GM12878 (cell line): ENCODE measurements around the gene TMEM82. TPM values are rescaled to one million over a fixed set of nuclear protein-coding genes. Genes with fewer than 3 reads are reported as not detected.

Experiments used
- ATAC-seq: fragments of 200-7000 bp; cut with Tn5 transposase; 3 replicates; pipeline ENCODE4 v1.9.1; 2020; ENCODE audit warnings: mild to moderate bottlenecking, moderate library complexity
- BruUV-seq: library from RNA; stranded (reverse); fragments of 400-500 nt; replicated peaks from 2 replicates; lab custom pipeline; 2021; lab: Mats Ljungman, UMichigan
- CTCF ChIA-PET: fragments of 300-600 bp; sonication (Branson Sonifier 250); formaldehyde crosslinking; extraction: SDS; loops from one replicate; lab custom pipeline; 2021; ENCODE audit warnings: inconsistent platforms; lab: Yijun Ruan, JAX
- POLR2A ChIA-PET: fragments of 350-600 bp; formaldehyde crosslinking; extraction: SDS; loops from one replicate; lab custom pipeline; 2021; ENCODE audit warnings: inconsistent platforms; lab: Charles Lee
- RAD21 ChIA-PET: fragments of 300-600 bp; sonication (Branson Sonifier 250); formaldehyde crosslinking; loops from one replicate; lab custom pipeline; 2023; ENCODE audit warnings: antibody characterized with exemption; ENCODE audit not compliant: unreplicated experiment; lab: Charles Lee
- SMC1A ChIA-PET: fragments of 300-600 bp; sonication (Branson Sonifier 250); formaldehyde crosslinking; loops from one replicate; lab custom pipeline; 2023; ENCODE audit not compliant: unreplicated experiment, uncharacterized antibody; lab: Charles Lee
- DNase-seq: peaks from one replicate; pipeline ENCODE4 v3.0.0-alpha.2; 2011; ENCODE audit warnings: low read depth, low spot score
- FAIRE-seq: peaks from 3 replicates; lab custom pipeline; 2011; peaks lifted over from hg19 to GRCh38; lab: Jason Lieb, UNC
- H2AFZ ChIP-seq: 2 replicates; pipeline ENCODE4 v1.6.0; 2011; ENCODE audit warnings: low read depth, low read length, control low read depth; ENCODE audit not compliant: control insufficient read depth
- H3K27ac ChIP-seq: 2 replicates; pipeline ENCODE4 v1.5.1; 2011; ENCODE audit warnings: control low read depth; ENCODE audit not compliant: control insufficient read depth, insufficient read depth
- H3K27me3 ChIP-seq, 2 experiments: replicated peaks in 1 of 2; 2 replicates each; pipeline versions ENCODE4 v1.6.0 to v1.6.1; 2011; ENCODE audit warnings: low read length in 1 of 2; ENCODE audit not compliant: control insufficient read depth in 2 of 2, insufficient read depth in 2 of 2
- H3K36me3 ChIP-seq, 2 experiments: 2 replicates each; pipeline ENCODE4 v1.5.1; 2011; ENCODE audit warnings: low read length in 1 of 2; ENCODE audit not compliant: control insufficient read depth in 2 of 2, insufficient read depth in 2 of 2
- H3K4me1 ChIP-seq: 2 replicates; pipeline ENCODE4 v1.6.1; 2011; ENCODE audit warnings: mild to moderate bottlenecking, low read length, moderate library complexity, mixed read lengths; ENCODE audit not compliant: control insufficient read depth, insufficient read depth
- H3K4me2 ChIP-seq: 2 replicates; pipeline ENCODE4 v1.6.0; 2011; ENCODE audit warnings: control low read depth; ENCODE audit not compliant: control insufficient read depth, insufficient read depth
- H3K4me3 ChIP-seq: fragments of 200-600 bp; sonication (generic); 2 replicates; pipeline ENCODE4 v1.5.1; 2016
- H3K79me2 ChIP-seq: 2 replicates; pipeline ENCODE4 v1.6.0; 2011; ENCODE audit warnings: low read length; ENCODE audit not compliant: control insufficient read depth, insufficient read depth
- H3K9ac ChIP-seq: 2 replicates; pipeline ENCODE4 v1.8.0; 2011; ENCODE audit warnings: low read length, control low read depth, mixed read lengths; ENCODE audit not compliant: control insufficient read depth, insufficient read depth
- H3K9me3 ChIP-seq: replicated peaks from 3 replicates; pipeline ENCODE4 v1.5.1; 2011; ENCODE audit warnings: mild to moderate bottlenecking, low read length; ENCODE audit not compliant: control insufficient read depth, insufficient read depth
- H4K20me1 ChIP-seq: 2 replicates; pipeline ENCODE4 v1.6.0; 2011; ENCODE audit not compliant: control insufficient read depth, insufficient read depth
- EGR1 ChIP-seq, 2 experiments: IDR thresholded peaks; 1 replicate in 1 of 2; 2 replicates in 1 of 2; pipeline ENCODE4 v1.6.1; 2011 to 2012; ENCODE audit warnings: low read depth in 2 of 2, low read length in 2 of 2, borderline replicate concordance in 1 of 2, mild to moderate bottlenecking in 1 of 2, moderate library complexity in 1 of 2
- GATAD2B ChIP-seq: fragments of 450-650 bp; conservative IDR thresholded peaks from 2 replicates; pipeline ENCODE4 v1.6.1; 2017; ENCODE audit warnings: low read depth, mild to moderate bottlenecking, moderate library complexity
- HDAC6 ChIP-seq: fragments of 200-600 bp; sonication (generic); IDR thresholded peaks from one replicate; pipeline ENCODE4 v1.8.0; 2017; ENCODE audit warnings: antibody characterized with exemption; ENCODE audit not compliant: unreplicated experiment
- NFXL1 ChIP-seq: fragments of 450-650 bp; IDR thresholded peaks from 2 replicates; pipeline ENCODE4 v1.6.1; 2017; ENCODE audit warnings: antibody characterized with exemption, mild to moderate bottlenecking, borderline replicate concordance
- NRF1 ChIP-seq: conservative IDR thresholded peaks from 2 replicates; pipeline ENCODE4 v1.6.1; 2011; ENCODE audit warnings: mild to moderate bottlenecking, low read depth, low read length, improper control_type of control experiment
- POLR2A ChIP-seq: IDR thresholded peaks from 2 replicates; pipeline ENCODE4 v1.6.1; 2011; ENCODE audit warnings: low read depth, mild to moderate bottlenecking, low read length
- RB1 ChIP-seq: fragments of 450-650 bp; formaldehyde crosslinking; IDR thresholded peaks from 2 replicates; pipeline ENCODE4 v1.6.1; 2017; ENCODE audit warnings: mild to moderate bottlenecking, borderline replicate concordance
- SKIL ChIP-seq: fragments of 450-650 bp; IDR thresholded peaks from 2 replicates; pipeline ENCODE4 v1.6.1; 2017; ENCODE audit warnings: mild to moderate bottlenecking, low read depth, inconsistent platforms; ENCODE audit not compliant: poor library complexity, severe bottlenecking
- SREBF2 ChIP-seq: IDR thresholded peaks from 2 replicates; pipeline ENCODE4 v1.6.1; 2012; ENCODE audit warnings: mild to moderate bottlenecking, low read length
- TCF7 ChIP-seq: IDR thresholded peaks from 2 replicates; pipeline ENCODE4 v1.6.1; 2014; ENCODE audit warnings: antibody characterized with exemption, borderline replicate concordance
- ZBED1 ChIP-seq: IDR thresholded peaks from 2 replicates; pipeline ENCODE4 v1.6.1; 2016; ENCODE audit warnings: borderline replicate concordance
- ZBTB40 ChIP-seq: fragments of 450-650 bp; IDR thresholded peaks from 2 replicates; pipeline ENCODE4 v1.6.1; 2016; ENCODE audit warnings: mild to moderate bottlenecking, moderate library complexity, borderline replicate concordance
- ZZZ3 ChIP-seq: IDR thresholded peaks from 2 replicates; pipeline ENCODE4 v1.6.1; 2011; ENCODE audit warnings: low read depth; ENCODE audit not compliant: control insufficient read depth, insufficient read length
- WGBS: methylation state at CpG from one replicate; pipeline ENCODE4 v1.1.6; 2016; ENCODE audit warnings: low lambda C conversion rate; ENCODE audit not compliant: insufficient replicate concordance, insufficient coverage; ENCODE audit errors: missing lambda C conversion rate; 5-methylcytosine and 5-hydroxymethylcytosine counted together
- in situ Hi-C: fragments of 300-500 bp; cut with MboI; formaldehyde crosslinking; loops from 9 replicates; pipeline ENCODE4 v1.14.3; 2018; ENCODE audit warnings: mixed read lengths
- intact Hi-C: fragments of 100-400 bp; cut with micrococcal nuclease; formaldehyde crosslinking; loops from one replicate; pipeline ENCODE4 v1.14.2; 2022; ENCODE audit not compliant: unreplicated experiment
- polyA plus RNA-seq, 11 experiments: library from polyadenylated mRNA; depleted of rRNA in 4 of 11; unstranded in 6 of 11; stranded (reverse) in 5 of 11; fragments of >200 nt; fragmentation: Nextera tagmentation in 4 of 11; fragmentation: Illumina TruSeq in 1 of 11; extraction: Ambion mirVana in 4 of 11; extraction: Trizol in 1 of 11; gene quantifications; 1 replicate in 1 of 11; 2 replicates in 10 of 11; pipeline versions ENCODE4 v1.2.1 to v1.2.3, GENCODE V29; 2011 to 2016; ENCODE audit warnings: inconsistent platforms in 2 of 11, missing spikeins in 2 of 11, low read depth in 1 of 11
- total RNA-seq, 4 experiments: library from RNA; depleted of rRNA in 3 of 4; stranded (reverse); fragments of >200 nt in 3 of 4; fragmentation: Illumina TruSeq in 1 of 4; extraction: Trizol in 1 of 4; gene quantifications; 2 replicates each; pipeline versions ENCODE4 v1.2.1 to v1.2.3, GENCODE V29; 2013 to 2021
- TF ChIP-seq, protein P1 (sequence below): fragments of 450-650 bp; formaldehyde crosslinking; IDR thresholded peaks from 2 replicates; pipeline ENCODE4 v1.5.0; 2022; ENCODE audit warnings: mild to moderate bottlenecking, missing genetic modification characterization

Gene TMEM82
- total and polyA plus RNA-seq, 10 of the 15 experiments (the other 5 are each of a cell fraction or from before 2014, with no cell fraction given), result not detected

DNA sequence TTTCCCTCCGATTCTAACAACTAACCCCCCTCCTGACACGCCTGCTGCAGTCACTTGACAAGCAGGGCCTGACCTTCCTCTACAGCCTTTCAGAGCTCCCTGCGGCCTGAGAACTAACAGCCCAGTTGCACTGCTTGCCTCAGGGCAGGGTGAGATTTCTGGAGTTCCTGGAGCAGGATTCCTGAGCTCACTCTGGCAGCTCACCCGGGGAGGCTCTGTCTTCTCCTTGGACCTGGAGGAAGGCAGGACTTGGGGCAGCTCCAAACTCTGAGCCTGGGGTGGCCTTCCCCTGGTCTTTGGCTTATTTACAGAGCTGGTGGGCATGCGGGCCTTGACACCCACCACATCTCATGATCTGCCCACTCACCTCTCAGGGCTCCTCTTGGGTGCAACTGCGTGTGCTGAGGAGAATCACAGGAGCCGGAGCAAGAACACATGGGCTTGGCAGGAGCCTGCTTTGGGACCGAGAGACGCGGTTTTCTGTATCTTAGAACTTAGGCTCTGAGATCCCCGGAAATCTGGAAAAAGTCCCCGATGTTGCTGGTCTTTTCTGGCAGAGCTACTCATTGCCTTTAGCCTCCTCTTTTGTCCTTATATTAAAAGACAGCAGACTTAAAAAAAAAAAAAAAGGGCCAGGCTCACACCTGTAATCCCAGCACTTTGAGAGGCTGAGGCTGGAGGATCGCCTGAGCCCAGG is 19.3 kb upstream of the TMEM82 start:
- ChIA-PET POLR2A (interaction anchor here (0.5 kb wide), 1 partner anchor 37 kb away, joined by 4 read pairs; no protein-coding TSS in a partner anchor), RAD21 (no interaction called here), CTCF (no interaction called here), SMC1A (no interaction called here)
- Histone ChIP-seq H4K20me1 (no peaks in the 10 kb centered on the region), H3K4me3 (no peak overlapping the region), H3K36me3 (peaks cover 17 to 42% of the 10 kb centered on the region in 2 experiments; a peak in 3 of 4 replicates), H3K27ac (no peak overlapping the region), H3K79me2 (no peaks in the 10 kb centered on the region), H3K27me3 (no peaks in the 10 kb centered on the region), H3K9me3 (no peaks in the 10 kb centered on the region), H3K9ac (no peak overlapping the region), H3K4me1 (no peaks in the 10 kb centered on the region), H3K4me2 (no peak overlapping the region), H2AFZ (no peak overlapping the region)
- ATAC-seq, result no peak
- no peak for TF ChIP-seq TCF7
- no peak for TF ChIP-seq ZBTB40
- no peak for TF ChIP-seq NRF1
- TF ChIP-seq POLR2A, result no peak
- no peak for TF ChIP-seq HDAC6
- no peak for TF ChIP-seq RB1
- no peak for TF ChIP-seq ZZZ3
- no peak for TF ChIP-seq GATAD2B
- TF ChIP-seq EGR1 (IDR thresholded peaks at IDR 0.05; ENCODE audit: borderline replicate concordance in 1 of 2, low read depth in 2 of 2, low read length in 2 of 2), result no peak
- no peak for TF ChIP-seq SREBF2
- TF ChIP-seq, protein P1, sequence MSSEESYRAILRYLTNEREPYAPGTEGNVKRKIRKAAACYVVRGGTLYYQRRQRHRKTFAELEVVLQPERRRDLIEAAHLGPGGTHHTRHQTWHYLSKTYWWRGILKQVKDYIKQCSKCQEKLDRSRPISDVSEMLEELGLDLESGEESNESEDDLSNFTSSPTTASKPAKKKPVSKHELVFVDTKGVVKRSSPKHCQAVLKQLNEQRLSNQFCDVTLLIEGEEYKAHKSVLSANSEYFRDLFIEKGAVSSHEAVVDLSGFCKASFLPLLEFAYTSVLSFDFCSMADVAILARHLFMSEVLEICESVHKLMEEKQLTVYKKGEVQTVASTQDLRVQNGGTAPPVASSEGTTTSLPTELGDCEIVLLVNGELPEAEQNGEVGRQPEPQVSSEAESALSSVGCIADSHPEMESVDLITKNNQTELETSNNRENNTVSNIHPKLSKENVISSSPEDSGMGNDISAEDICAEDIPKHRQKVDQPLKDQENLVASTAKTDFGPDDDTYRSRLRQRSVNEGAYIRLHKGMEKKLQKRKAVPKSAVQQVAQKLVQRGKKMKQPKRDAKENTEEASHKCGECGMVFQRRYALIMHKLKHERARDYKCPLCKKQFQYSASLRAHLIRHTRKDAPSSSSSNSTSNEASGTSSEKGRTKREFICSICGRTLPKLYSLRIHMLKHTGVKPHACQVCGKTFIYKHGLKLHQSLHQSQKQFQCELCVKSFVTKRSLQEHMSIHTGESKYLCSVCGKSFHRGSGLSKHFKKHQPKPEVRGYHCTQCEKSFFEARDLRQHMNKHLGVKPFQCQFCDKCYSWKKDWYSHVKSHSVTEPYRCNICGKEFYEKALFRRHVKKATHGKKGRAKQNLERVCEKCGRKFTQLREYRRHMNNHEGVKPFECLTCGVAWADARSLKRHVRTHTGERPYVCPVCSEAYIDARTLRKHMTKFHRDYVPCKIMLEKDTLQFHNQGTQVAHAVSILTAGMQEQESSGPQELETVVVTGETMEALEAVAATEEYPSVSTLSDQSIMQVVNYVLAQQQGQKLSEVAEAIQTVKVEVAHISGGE (CRISPR knock-in tag), result no peak
- no peak for TF ChIP-seq SKIL
- no peak for TF ChIP-seq ZBED1
- no peak for TF ChIP-seq NFXL1
- in situ Hi-C loops, result no loop called here
- no peak for FAIRE-seq
- DNase-seq, result no peak
- 85% methylated on average over 13 of the region's 13 CpGs for WGBS
- intact Hi-C loops, result no loop called here
- BruUV-seq, result no TSS peak
